Neural cell (in vitro differentiated cells): ENCODE results near the gene LRMDA. TPM values are rescaled to one million over a fixed set of nuclear protein-coding genes. Genes with fewer than 3 reads are reported as not detected.

Experiments used
- H2AFZ ChIP-seq: fragments of 200-600, 300-800 bp; sonication (generic), shearing (Covaris generic); 2 replicates; pipeline ENCODE4 v1.6.0; 2014; ENCODE audit warnings: low read depth, mild to moderate bottlenecking, antibody characterized with exemption, low read length, moderate library complexity
- H3F3A ChIP-seq: fragments of 200-600 bp; shearing (Covaris generic); 2 replicates; pipeline ENCODE4 v1.6.1; 2016; ENCODE audit warnings: mild to moderate bottlenecking, moderate library complexity, mixed read lengths, antibody characterized with exemption, low read length; ENCODE audit not compliant: insufficient read depth, poor library complexity, severe bottlenecking
- H3K27ac ChIP-seq: fragments of 200-600, 300-800 bp; sonication (generic), shearing (Covaris generic); 2 replicates; pipeline ENCODE4 v1.5.1; 2014; ENCODE audit warnings: mild to moderate bottlenecking, low read length, moderate library complexity
- H3K27me3 ChIP-seq: fragments of 300-800, 200-600 bp; sonication (generic), shearing (Covaris generic); 2 replicates; pipeline ENCODE4 v1.6.0; 2014; ENCODE audit warnings: mild to moderate bottlenecking, low read depth, low read length, moderate library complexity; ENCODE audit not compliant: insufficient read depth
- H3K36me3 ChIP-seq: fragments of 300-800, 200-600 bp; sonication (generic), shearing (Covaris generic); 2 replicates; pipeline ENCODE4 v1.5.1; 2014; ENCODE audit warnings: mild to moderate bottlenecking, antibody characterized with exemption, low read length, moderate library complexity; ENCODE audit not compliant: insufficient read depth
- H3K4me2 ChIP-seq: fragments of 300-800, 200-600 bp; sonication (generic), shearing (Covaris generic); 2 replicates; pipeline ENCODE4 v1.6.0; 2014; ENCODE audit warnings: mild to moderate bottlenecking, low read length
- H3K4me3 ChIP-seq: fragments of 300-800, 200-600 bp; sonication (generic), shearing (Covaris generic); 2 replicates; pipeline ENCODE4 v1.5.1; 2014; ENCODE audit warnings: mild to moderate bottlenecking, low read length, moderate library complexity
- H3K79me2 ChIP-seq: fragments of 200-600 bp; shearing (Covaris generic); replicated peaks from 2 replicates; pipeline ENCODE4 v1.6.0; 2014; ENCODE audit warnings: mild to moderate bottlenecking, low read length, moderate library complexity; ENCODE audit not compliant: insufficient read depth
- H3K9ac ChIP-seq: fragments of 300-800, 200-600 bp; sonication (generic), shearing (Covaris generic); 2 replicates; pipeline ENCODE4 v1.6.1; 2016; ENCODE audit warnings: mild to moderate bottlenecking, low read length, mixed read lengths
- H3K9me2 ChIP-seq: fragments of 200-600 bp; shearing (Covaris generic); 2 replicates; pipeline ENCODE4 v1.6.1; 2016; ENCODE audit warnings: mild to moderate bottlenecking, low read length, mixed read lengths; ENCODE audit not compliant: insufficient read depth
- H3K9me3 ChIP-seq: fragments of 200-600, 300-800 bp; sonication (generic), shearing (Covaris generic); 2 replicates; pipeline ENCODE4 v1.6.1; 2016; ENCODE audit warnings: mild to moderate bottlenecking, mixed run types, low read length, moderate library complexity, mixed read lengths
- H4K20me1 ChIP-seq: fragments of 200-600 bp; shearing (Covaris generic); 2 replicates; pipeline ENCODE4 v1.6.1; 2016; ENCODE audit warnings: mild to moderate bottlenecking, mixed run types; ENCODE audit not compliant: insufficient read depth
- EP300 ChIP-seq: fragments of 450-650 bp; conservative IDR thresholded peaks from 2 replicates; pipeline ENCODE4 v1.6.1; 2014; ENCODE audit warnings: antibody characterized with exemption, mild to moderate bottlenecking, moderate library complexity; ENCODE audit not compliant: poor library complexity, severe bottlenecking
- EZH2 ChIP-seq: fragments of 200-600, 300-800 bp; shearing (Covaris generic), sonication (generic); IDR thresholded peaks from 2 replicates; pipeline ENCODE4 v1.6.1; 2014; ENCODE audit warnings: antibody characterized with exemption, low read length, borderline replicate concordance, mild to moderate bottlenecking; ENCODE audit not compliant: insufficient read depth, poor library complexity, severe bottlenecking
- MXI1 ChIP-seq: fragments of 450-650 bp; conservative IDR thresholded peaks from 2 replicates; pipeline ENCODE4 v1.6.1; 2014; ENCODE audit warnings: antibody characterized with exemption, mild to moderate bottlenecking; ENCODE audit not compliant: poor library complexity, severe bottlenecking
- POLR2AphosphoS5 ChIP-seq: IDR thresholded peaks from 2 replicates; pipeline ENCODE4 v1.6.1; 2012
- RAD21 ChIP-seq: fragments of 450-650 bp; conservative IDR thresholded peaks from 2 replicates; pipeline ENCODE4 v1.6.1; 2014; ENCODE audit warnings: antibody characterized with exemption, mild to moderate bottlenecking, moderate library complexity
- REST ChIP-seq: IDR thresholded peaks from 2 replicates; pipeline ENCODE4 v1.6.1; 2012; ENCODE audit warnings: borderline replicate concordance
- SMC3 ChIP-seq: fragments of 450-650 bp; conservative IDR thresholded peaks from 2 replicates; pipeline ENCODE4 v1.6.1; 2014; ENCODE audit warnings: antibody characterized with exemption, mild to moderate bottlenecking, moderate library complexity; ENCODE audit not compliant: poor library complexity
- TAF1 ChIP-seq: IDR thresholded peaks from 2 replicates; pipeline ENCODE4 v1.6.1; 2012; ENCODE audit warnings: low read depth
- polyA plus RNA-seq: library from polyadenylated mRNA; depleted of rRNA; stranded (reverse); fragments of >200 nt; gene quantifications from 2 replicates; pipeline ENCODE4 v1.2.3, GENCODE V29; 2014
- TF ChIP-seq, protein P1 (sequence below): fragments of 450-650 bp; IDR thresholded peaks from 2 replicates; pipeline ENCODE4 v1.5.1; 2014; ENCODE audit warnings: antibody characterized with exemption, mild to moderate bottlenecking, moderate library complexity; ENCODE audit not compliant: poor library complexity, severe bottlenecking

LRMDA gene
- polyA plus RNA-seq, 1 donor from 2014 or later: 5.6 TPM

- TF ChIP-seq SMC3: no peak
- TF ChIP-seq RAD21: no peak
- TF ChIP-seq, protein P1, sequence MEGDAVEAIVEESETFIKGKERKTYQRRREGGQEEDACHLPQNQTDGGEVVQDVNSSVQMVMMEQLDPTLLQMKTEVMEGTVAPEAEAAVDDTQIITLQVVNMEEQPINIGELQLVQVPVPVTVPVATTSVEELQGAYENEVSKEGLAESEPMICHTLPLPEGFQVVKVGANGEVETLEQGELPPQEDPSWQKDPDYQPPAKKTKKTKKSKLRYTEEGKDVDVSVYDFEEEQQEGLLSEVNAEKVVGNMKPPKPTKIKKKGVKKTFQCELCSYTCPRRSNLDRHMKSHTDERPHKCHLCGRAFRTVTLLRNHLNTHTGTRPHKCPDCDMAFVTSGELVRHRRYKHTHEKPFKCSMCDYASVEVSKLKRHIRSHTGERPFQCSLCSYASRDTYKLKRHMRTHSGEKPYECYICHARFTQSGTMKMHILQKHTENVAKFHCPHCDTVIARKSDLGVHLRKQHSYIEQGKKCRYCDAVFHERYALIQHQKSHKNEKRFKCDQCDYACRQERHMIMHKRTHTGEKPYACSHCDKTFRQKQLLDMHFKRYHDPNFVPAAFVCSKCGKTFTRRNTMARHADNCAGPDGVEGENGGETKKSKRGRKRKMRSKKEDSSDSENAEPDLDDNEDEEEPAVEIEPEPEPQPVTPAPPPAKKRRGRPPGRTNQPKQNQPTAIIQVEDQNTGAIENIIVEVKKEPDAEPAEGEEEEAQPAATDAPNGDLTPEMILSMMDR: no peak
- TF ChIP-seq MXI1: no peak
- no peak for TF ChIP-seq EZH2
- H3K36me3 ChIP-seq: no peaks in the 10 kb centered on the region
- H3K27ac ChIP-seq: no peak overlapping the region
- H3K27me3 ChIP-seq: no peaks in the 10 kb centered on the region
- no peaks in the 10 kb centered on the region for H3K9me3 ChIP-seq
- H2AFZ ChIP-seq: no peak overlapping the region
- no peak overlapping the region for H3K4me3 ChIP-seq
- H3F3A ChIP-seq: no peaks in the 10 kb centered on the region
- H3K79me2 ChIP-seq: no peaks in the 10 kb centered on the region
- H3K9ac ChIP-seq: no peak overlapping the region
- no peak overlapping the region for H3K4me2 ChIP-seq
- H3K9me2 ChIP-seq: no peaks in the 10 kb centered on the region
- H4K20me1 ChIP-seq: no peaks in the 10 kb centered on the region
These were observed 611.8 kb downstream of the LRMDA start for GRCh38 chr10:76043261-76043660.

DNA sequence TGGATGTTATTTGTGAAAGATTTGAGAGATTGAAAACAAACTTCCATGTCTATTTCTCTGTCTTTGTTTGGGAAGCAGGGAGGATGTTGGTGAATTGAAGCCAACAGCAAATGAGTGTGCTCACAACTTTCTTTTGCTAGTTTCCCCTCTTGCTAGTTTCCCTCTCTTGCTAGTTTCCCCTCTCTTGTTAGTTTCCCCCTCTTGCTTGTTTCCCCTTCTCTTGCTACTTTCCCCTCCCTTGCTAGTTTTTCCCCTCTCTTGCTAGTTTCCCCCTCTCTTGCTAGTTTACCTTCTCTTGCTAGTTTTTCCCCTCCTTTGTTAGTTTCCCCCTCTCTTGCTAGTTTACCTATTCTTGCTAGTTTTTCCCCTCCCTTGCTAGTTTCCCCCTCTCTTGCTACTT is 613.3 kb downstream of the LRMDA start:
- Histone ChIP-seq H3F3A (no peaks in the 10 kb centered on the region), H3K36me3 (no peaks in the 10 kb centered on the region), H3K79me2 (no peaks in the 10 kb centered on the region), H3K9me3 (no peaks in the 10 kb centered on the region), H3K4me3 (no peak overlapping the region), H2AFZ (no peak overlapping the region), H3K9me2 (no peaks in the 10 kb centered on the region), H3K4me2 (no peak overlapping the region), H4K20me1 (no peaks in the 10 kb centered on the region), H3K27me3 (no peaks in the 10 kb centered on the region), H3K27ac (no peak overlapping the region), H3K9ac (no peak overlapping the region)
- TF ChIP-seq RAD21: no peak
- no peak for TF ChIP-seq MXI1
- TF ChIP-seq SMC3: no peak
- TF ChIP-seq EZH2: no peak
- no peak for TF ChIP-seq TAF1
- TF ChIP-seq EP300: no peak
- no peak for TF ChIP-seq REST
- TF ChIP-seq, protein P1: no peak
- TF ChIP-seq POLR2AphosphoS5: no peak
